HG03457 (cell line): Measurements from ENCODE around the gene IMMP2L.
"Not testable (repeated sequence)": the region's sequence is repeated elsewhere in the genome, so short reads cannot be mapped to it uniquely, and the experiment has no call there.

Experiments used
- ATAC-seq: cut with Tn5 transposase; IDR thresholded peaks from one replicate; pipeline ENCODE4 v1.9.1; 2021; ENCODE audit warnings: moderate number of reproducible peaks; ENCODE audit not compliant: unreplicated experiment

IMMP2L gene

DNA sequence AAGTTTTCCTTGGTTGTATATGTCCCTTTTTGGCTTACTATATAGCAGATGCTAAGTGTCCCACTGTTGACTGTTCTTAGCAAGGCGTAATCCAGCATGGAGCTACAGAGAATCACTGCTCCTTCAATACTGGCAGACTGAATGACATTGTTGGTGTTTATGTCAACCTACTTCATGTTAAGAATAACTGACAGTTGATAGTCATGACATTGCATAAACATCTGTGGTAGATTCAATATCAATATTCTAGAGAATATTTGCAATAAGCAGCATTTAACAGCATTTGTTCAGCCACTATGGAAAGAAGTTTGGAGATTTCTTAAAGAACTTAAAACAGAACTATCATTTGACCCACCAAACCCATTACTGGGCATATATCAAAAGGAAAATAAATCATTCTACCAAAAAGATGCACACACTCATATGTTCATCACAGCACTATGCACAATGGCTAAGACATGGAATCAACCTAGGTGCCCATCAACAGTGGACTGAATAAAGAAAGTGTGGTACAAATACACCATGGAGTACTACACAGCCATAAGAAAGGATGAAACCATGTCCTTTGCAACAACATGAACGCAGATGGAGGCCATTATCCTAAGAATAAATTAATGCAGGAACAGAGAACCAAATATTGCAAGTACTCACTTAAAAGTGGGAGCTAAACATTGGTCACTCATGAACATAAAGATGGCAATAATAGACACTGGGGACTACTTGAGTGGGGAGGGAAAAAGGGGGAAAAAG lies 88.7 kb downstream of the IMMP2L start:
- ATAC-seq, result no peak

DNA sequence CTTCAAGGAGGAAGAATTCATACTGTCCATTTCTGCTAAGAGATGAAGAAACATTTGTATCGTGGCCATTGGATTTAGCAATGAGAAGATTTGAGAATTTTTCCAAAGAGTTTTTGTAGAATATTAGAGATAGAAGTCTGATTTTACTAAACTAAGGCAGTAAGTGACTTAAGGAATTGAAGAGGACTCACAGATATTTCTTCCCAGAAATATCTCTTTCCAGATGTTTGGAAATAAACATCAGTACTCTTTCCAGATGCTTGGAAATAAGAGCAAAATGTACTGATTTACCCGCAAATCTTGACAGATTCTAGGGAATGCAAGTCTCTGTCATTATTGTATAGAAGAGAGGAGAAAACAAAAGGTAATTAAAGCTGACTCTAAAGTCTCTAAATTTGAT lies 91.3 kb downstream of the IMMP2L start:
- no peak for ATAC-seq

GRCh38 chr7:111469894-111470293 lies 92.4 kb downstream of the IMMP2L start:
- ATAC-seq, result not testable (repeated sequence)

GRCh38 chr7:111465774-111466173 lies 96.5 kb downstream of the IMMP2L start:
- ATAC-seq, result not testable (repeated sequence)

DNA sequence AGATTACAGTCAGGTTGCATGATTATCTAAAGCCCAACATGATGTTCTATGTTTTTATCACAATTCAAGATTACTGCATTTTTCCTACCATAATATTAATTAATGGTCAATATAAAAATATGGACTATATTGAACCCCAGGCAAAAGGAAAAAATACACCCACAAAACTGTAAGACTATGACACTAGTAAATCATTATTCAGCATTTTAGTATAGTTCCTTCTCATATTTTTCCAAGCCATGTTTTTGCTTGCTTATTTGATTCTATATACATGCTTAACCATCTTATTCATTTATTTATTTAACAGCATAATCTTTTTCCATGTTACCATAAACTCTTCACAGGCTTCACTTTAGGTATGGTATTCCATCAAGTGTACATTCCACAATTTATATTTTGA lies 101.6 kb downstream of the IMMP2L start:
- ATAC-seq, result no peak

DNA sequence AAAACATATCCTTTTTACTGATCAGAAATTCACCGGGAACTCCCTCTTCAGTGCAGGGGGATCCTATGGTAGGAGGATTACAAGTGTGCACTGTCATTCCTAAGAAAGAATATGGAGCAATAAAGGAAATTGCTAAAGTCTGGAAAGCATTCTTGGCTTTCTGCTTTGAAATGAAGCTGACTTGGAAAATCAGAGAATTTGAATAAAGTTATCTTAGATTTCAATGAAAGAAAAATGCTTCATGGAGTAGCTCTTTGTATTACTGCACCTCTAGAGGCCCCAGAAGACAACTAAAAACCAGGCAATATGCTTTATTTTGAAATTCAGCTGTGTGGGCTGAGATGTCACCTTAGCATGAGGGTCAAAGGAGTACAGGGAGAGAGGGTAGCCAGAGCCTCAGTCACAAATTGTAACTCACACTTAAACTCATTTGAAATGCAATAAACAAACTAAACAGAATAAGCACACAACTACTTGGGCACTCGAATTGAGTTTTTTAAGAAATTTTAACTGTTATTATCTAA lies 102.5 kb downstream of the IMMP2L start:
- ATAC-seq, result no peak

DNA sequence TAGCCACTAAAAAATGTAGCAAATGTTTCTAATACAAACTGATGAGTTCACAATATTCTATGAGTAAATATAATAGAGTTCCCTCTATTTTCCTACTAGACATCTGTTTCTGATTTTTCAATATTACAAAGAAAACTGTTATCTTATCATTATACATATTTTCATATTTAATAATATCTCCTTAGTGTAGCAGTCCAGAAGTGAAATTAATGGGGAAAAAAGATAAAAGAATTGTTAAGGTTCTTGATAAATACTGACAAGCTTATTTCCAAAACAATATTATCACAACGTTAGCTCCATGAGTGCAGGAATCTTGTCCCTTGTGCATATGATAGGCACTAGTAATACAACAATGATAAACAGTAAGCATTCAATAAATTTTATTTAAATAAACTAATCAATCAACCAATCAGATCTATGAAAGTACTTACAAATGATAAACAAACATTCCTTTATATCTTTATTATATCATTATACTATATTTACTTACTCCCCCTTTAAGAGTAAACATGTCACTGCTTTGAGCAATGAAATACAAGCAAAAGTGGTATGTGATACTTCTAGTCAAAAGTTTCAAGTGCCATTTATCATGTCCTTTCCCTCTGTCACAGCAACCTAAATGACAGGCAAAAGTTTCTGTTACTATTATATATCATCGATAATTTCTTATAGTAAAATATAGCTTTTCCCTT lies 103.1 kb downstream of the IMMP2L start:
- no peak for ATAC-seq

DNA sequence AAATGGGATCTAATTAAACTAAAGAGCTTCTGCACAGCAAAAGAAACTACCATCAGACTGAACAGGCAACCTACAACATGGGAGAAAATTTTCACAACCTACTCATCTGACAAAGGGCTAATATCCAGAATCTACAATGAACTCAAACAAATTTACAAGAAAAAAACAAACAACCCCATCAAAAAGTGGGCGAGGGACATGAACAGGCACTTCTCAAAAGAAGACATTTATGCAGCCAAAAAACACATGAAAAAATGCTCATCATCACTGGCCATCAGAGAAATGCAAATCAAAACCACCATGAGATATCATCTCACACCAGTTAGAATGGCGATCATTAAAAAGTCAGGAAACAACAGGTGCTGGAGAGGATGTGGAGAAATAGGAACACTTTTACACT lies 111.6 kb downstream of the IMMP2L start:
- ATAC-seq, result not testable (repeated sequence)

- ATAC-seq, result not testable (repeated sequence)
These were observed 114.8 kb downstream of the IMMP2L start for GRCh38 chr7:111447502-111447901.

DNA sequence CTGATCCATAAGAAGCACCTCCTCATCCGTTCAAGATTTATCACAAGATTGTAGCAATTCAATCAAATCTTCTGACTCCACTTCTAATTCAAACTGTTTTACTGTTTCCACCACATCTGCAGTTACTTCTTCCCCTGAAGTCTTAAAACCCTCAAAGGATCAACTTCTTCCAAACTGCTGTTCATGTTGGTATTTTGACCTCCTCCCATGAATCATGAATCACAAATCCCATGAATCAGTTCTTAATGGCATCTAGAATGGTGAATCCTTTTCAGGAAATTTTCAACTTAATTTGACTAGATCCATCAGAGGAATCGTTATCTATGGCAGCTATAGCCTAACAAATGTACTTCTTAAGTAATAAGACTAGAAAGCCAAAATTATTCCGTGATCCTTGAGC lies 122.3 kb downstream of the IMMP2L start:
- ATAC-seq, result no peak

DNA sequence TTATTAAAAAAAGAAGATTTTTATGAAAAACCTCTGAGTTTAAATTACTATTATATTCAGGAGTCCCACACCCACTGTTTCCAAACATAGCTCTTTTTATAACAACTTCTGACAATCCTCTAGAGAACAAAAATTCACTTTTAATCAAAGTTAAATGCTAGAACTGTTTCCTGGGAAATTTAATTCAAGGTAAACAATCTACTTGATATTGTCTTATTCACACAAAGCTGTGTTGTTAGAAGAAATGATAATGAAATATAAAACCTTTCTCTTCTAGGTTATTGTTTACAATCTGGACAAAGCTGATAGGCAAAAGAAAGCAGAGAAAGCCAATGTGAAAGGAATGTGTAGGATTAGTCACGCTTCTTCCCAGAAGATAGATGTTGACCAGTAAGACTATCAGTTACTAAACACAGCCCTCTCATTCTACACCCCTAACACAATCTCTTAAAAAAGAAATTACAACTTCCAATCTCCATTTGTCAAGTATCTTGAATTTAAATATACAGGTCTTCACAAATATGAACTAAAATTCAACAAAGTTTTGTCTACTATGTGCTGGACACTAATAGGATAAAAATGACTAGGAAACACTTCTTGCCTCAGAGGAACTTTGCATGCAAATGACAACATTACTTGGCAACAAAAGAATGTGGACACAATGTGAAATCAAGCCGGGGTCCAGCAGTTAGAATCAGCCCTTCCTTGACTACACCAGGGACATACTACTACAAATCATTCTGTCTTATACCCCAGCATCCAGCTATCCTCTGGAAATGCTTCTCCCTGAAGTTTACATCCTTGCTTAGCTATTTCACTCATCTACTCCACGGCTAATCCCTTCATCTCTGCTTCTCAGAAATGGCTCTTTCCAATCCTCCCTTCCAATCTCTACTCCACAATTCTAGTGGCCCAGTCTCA lies 123.7 kb downstream of the IMMP2L start:
- ATAC-seq, result no peak

- no peak for ATAC-seq
These were observed 124.6 kb downstream of the IMMP2L start for GRCh38 chr7:111437736-111438135.

- ATAC-seq, result no peak
These were observed 125.7 kb downstream of the IMMP2L start for GRCh38 chr7:111436608-111437007.

- ATAC-seq, result no peak
These were observed 128.9 kb downstream of the IMMP2L start for GRCh38 chr7:111433426-111433825.

GRCh38 chr7:111429781-111430180 lies 132.5 kb downstream of the IMMP2L start:
- no peak for ATAC-seq

DNA sequence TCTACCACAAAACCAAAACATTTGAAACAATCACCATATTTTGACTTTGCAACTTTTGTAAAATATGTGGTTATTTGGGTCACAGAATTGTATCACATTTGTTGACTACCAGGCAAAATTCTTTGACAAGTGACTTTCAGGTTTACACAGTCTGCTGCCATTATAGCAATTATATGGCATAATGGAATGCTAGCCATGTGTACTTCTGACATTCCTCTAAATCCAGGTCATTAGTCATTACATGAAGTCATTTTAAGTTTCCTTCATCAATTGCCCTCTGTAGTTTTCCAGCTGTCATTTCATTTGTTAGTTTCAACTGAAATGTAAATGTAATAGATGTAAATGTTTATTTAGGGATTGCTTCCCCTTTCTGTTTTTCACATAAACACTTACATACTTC lies 137.5 kb downstream of the IMMP2L start:
- ATAC-seq, result no peak

GRCh38 chr7:111414374-111414773 lies 147.9 kb downstream of the IMMP2L start:
- no peak for ATAC-seq

- no peak for ATAC-seq
These were observed 148.6 kb downstream of the IMMP2L start for GRCh38 chr7:111413739-111414138.

GRCh38 chr7:111410899-111411298 lies 151.4 kb downstream of the IMMP2L start:
- ATAC-seq, result no peak

DNA sequence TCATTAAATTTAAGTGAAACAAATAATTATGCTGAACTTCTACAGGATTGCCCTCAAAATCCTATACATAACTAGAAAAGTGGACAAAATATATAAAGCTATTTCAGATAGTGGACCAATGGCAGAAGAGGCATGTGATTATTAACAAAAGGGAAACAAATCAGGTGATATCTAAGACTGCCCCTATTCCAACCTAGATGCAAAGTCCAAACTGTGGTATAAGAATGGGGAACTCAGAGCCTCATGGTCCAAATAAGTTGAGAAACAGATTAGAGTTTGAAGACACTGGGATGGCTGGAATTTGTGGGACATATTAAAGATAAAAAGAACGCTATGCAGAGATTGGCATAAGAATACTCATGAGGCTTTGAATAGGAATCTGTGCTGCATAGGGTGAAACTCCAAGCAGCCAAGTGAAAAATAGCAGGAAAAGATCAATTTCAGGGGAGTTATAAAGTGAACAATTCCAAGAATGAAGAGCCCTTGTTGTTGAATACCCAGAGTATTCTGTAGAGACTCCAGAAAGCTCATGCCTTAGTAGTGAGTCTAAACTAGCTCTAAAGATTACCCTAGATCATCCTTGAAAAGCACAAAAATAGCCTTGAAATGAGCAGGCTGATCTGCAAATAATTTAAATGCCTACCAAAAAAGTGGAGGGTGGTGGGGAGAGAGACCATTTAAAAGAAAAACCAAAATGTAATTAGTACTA lies 152.4 kb downstream of the IMMP2L start:
- ATAC-seq, result no peak

GRCh38 chr7:111408724-111409123 lies 153.6 kb downstream of the IMMP2L start:
- ATAC-seq, result no peak
